ENCODE data around the gene UBXN2A.

The UBXN2A gene

DNA sequence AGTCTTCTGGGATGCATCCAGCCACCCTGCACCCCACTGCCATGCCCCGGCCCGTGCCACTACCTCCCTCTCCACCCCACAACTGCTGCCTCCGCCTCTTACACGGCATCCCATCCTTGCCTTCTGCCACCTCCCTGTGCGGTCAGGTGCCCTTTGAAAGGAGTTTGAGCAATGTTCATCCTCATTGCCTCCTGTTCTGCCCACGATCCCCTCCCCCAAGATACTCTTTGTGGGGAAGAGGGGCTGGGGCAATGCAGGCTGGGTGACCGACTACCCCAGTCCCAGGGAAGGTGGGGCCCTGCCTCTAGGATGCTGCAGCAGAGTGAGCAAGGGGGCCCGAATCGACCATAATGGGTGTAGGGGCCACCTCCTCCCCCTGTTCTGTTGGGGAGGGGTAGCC lies 78.0 kb downstream of the UBXN2A start:
- Histone ChIP-seq H3K27ac (ENCODE audit: extremely low read depth, low read depth, low read length) (no peak overlapping the region), H3K36me3 (ENCODE audit: control insufficient read depth in 2 of 2, insufficient read depth in 1 of 2, low read length in 2 of 2) (peaks cover 0 to 11% of the 10 kb centered on the region in 2 experiments; a peak in 1 of 3 replicates), H3K4me1 (ENCODE audit: control insufficient read depth, insufficient read depth, low read length) (no peaks in the 10 kb centered on the region), H3K4me3 (ENCODE audit: low read depth, low read length) (no peak overlapping the region), H3K9me3 (ENCODE audit: control insufficient read depth, insufficient read depth, low read depth, low read length) (no peaks in the 10 kb centered on the region)
- no peak for TF ChIP-seq SP3 (tag by site-specific recombination; IDR thresholded peaks at IDR 0.05)
- no peak for TF ChIP-seq ZNF521 (tag by site-specific recombination; IDR thresholded peaks at IDR 0.05)
- no peak for TF ChIP-seq ZNF747 (tag by site-specific recombination; IDR thresholded peaks at IDR 0.05)
- TF ChIP-seq ZNF350 (tag by site-specific recombination; IDR thresholded peaks at IDR 0.05) = no peak
- no peak for TF ChIP-seq ZNF37A (tag by site-specific recombination; IDR thresholded peaks at IDR 0.05)
- no peak for TF ChIP-seq ZNF24 (tag by site-specific recombination; IDR thresholded peaks at IDR 0.05)
- no peak for TF ChIP-seq ZNF473 (tag by site-specific recombination; IDR thresholded peaks at IDR 0.05)
- POLR2A ChIA-PET = no interaction called here
- CTCF ChIA-PET = no interaction called here

- Histone ChIP-seq H3K4me1 (ENCODE audit: control insufficient read depth, insufficient read depth, low read length) (no peaks in the 10 kb centered on the region), H3K9me3 (ENCODE audit: control insufficient read depth, insufficient read depth, low read depth, low read length) (no peaks in the 10 kb centered on the region), H3K36me3 (ENCODE audit: control insufficient read depth in 2 of 2, insufficient read depth in 1 of 2, low read length in 2 of 2) (peaks cover 0 to 19% of the 10 kb centered on the region in 2 experiments; a peak in 1 of 3 replicates), H3K4me3 (ENCODE audit: low read depth, low read length) (no peak overlapping the region), H3K27ac (ENCODE audit: extremely low read depth, low read depth, low read length) (no peak overlapping the region)
- no peak for TF ChIP-seq KLF9 (tag by site-specific recombination; IDR thresholded peaks at IDR 0.05; ENCODE audit: low read depth)
- no peak for TF ChIP-seq ZNF155 (tag by site-specific recombination; IDR thresholded peaks at IDR 0.05)
- TF ChIP-seq ZNF596 (tag by site-specific recombination; IDR thresholded peaks at IDR 0.05) = no peak
- TF ChIP-seq, protein P1, sequence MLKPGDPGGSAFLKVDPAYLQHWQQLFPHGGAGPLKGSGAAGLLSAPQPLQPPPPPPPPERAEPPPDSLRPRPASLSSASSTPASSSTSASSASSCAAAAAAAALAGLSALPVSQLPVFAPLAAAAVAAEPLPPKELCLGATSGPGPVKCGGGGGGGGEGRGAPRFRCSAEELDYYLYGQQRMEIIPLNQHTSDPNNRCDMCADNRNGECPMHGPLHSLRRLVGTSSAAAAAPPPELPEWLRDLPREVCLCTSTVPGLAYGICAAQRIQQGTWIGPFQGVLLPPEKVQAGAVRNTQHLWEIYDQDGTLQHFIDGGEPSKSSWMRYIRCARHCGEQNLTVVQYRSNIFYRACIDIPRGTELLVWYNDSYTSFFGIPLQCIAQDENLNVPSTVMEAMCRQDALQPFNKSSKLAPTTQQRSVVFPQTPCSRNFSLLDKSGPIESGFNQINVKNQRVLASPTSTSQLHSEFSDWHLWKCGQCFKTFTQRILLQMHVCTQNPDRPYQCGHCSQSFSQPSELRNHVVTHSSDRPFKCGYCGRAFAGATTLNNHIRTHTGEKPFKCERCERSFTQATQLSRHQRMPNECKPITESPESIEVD (tag by site-specific recombination; IDR thresholded peaks at IDR 0.05) = no peak
- TF ChIP-seq, protein P2, sequence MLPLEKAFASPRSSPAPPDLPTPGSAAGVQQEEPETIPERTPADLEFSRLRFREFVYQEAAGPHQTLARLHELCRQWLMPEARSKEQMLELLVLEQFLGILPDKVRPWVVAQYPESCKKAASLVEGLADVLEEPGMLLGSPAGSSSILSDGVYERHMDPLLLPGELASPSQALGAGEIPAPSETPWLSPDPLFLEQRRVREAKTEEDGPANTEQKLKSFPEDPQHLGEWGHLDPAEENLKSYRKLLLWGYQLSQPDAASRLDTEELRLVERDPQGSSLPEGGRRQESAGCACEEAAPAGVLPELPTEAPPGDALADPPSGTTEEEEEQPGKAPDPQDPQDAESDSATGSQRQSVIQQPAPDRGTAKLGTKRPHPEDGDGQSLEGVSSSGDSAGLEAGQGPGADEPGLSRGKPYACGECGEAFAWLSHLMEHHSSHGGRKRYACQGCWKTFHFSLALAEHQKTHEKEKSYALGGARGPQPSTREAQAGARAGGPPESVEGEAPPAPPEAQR (tag by site-specific recombination; IDR thresholded peaks at IDR 0.05) = no peak
- no peak for TF ChIP-seq ZXDB (tag by site-specific recombination; IDR thresholded peaks at IDR 0.05)
- TF ChIP-seq ZNF830 (tag by site-specific recombination; IDR thresholded peaks at IDR 0.05; ENCODE audit: low read depth) = no peak
- TF ChIP-seq ZNF280C (tag by site-specific recombination; IDR thresholded peaks at IDR 0.05) = no peak
- TF ChIP-seq ZNF280D (tag by site-specific recombination; IDR thresholded peaks at IDR 0.05) = no peak
- no peak for TF ChIP-seq ZNF473 (tag by site-specific recombination; IDR thresholded peaks at IDR 0.05)
- no peak for TF ChIP-seq ZNF157 (tag by site-specific recombination; IDR thresholded peaks at IDR 0.05)
- no peak for TF ChIP-seq ZNF501 (tag by site-specific recombination; IDR thresholded peaks at IDR 0.05)
- no peak for TF ChIP-seq IKZF3 (tag by site-specific recombination; IDR thresholded peaks at IDR 0.05)
- no peak for TF ChIP-seq ZBTB8A (tag by site-specific recombination; IDR thresholded peaks at IDR 0.05)
- no peak for TF ChIP-seq ZBTB10 (tag by site-specific recombination; IDR thresholded peaks at IDR 0.05)
- no peak for TF ChIP-seq EGR2 (tag by site-specific recombination; IDR thresholded peaks at IDR 0.05; ENCODE audit: low read depth)
- TF ChIP-seq ZNF548 (tag by site-specific recombination; IDR thresholded peaks at IDR 0.05) = no peak
- no peak for TF ChIP-seq ZBTB7A (tag by site-specific recombination; IDR thresholded peaks at IDR 0.05; ENCODE audit: low read depth)
- TF ChIP-seq ZNF16 (tag by site-specific recombination; IDR thresholded peaks at IDR 0.05; ENCODE audit: low read depth) = no peak
- TF ChIP-seq ZNF791 (tag by site-specific recombination; IDR thresholded peaks at IDR 0.05) = no peak
- ChIA-PET CTCF (no interaction called here), POLR2A (no interaction called here)
These were observed 79.5 kb downstream of the UBXN2A start for GRCh38 chr2:24019729-24020128.

Data from HEK293 (cell line).